Trophoblast cell (in vitro differentiated cells and primary cell): ENCODE results near the gene WDR77.

ENCODE experiments used
- DNase-seq, 2 donors: peaks; one replicate each; pipeline ENCODE4 v3.0.0-alpha.2; 2016
- H2AFZ ChIP-seq: 2 replicates; pipeline ENCODE4 v1.6.1; 2013; ENCODE audit warnings: low read length, moderate library complexity, mild to moderate bottlenecking; ENCODE audit not compliant: insufficient read depth, poor library complexity
- H2AK5ac ChIP-seq: 2 replicates; pipeline ENCODE4 v1.6.1; 2013; ENCODE audit warnings: mild to moderate bottlenecking, low read length
- H2BK120ac ChIP-seq: 2 replicates; pipeline ENCODE4 v1.6.1; 2013; ENCODE audit warnings: low read length, mild to moderate bottlenecking, moderate library complexity; ENCODE audit not compliant: insufficient read depth, poor library complexity
- H2BK12ac ChIP-seq: 2 replicates; pipeline ENCODE4 v1.6.1; 2013; ENCODE audit warnings: mild to moderate bottlenecking, low read length, moderate library complexity
- H2BK5ac ChIP-seq: 2 replicates; pipeline ENCODE4 v1.6.1; 2013; ENCODE audit warnings: low read length, low read depth, moderate library complexity, mild to moderate bottlenecking; ENCODE audit not compliant: poor library complexity
- H3K14ac ChIP-seq: 2 replicates; pipeline ENCODE4 v1.6.1; 2013; ENCODE audit warnings: mild to moderate bottlenecking, low read length
- H3K18ac ChIP-seq: 2 replicates; pipeline ENCODE4 v1.6.1; 2013; ENCODE audit warnings: mild to moderate bottlenecking, low read length
- H3K23ac ChIP-seq: 2 replicates; pipeline ENCODE4 v1.6.1; 2013; ENCODE audit warnings: low read length
- H3K27ac ChIP-seq: 2 replicates; pipeline ENCODE4 v1.5.1; 2013; ENCODE audit warnings: low read depth, mild to moderate bottlenecking, inconsistent platforms, low read length, moderate library complexity
- H3K27me3 ChIP-seq: 2 replicates; pipeline ENCODE4 v1.6.1; 2013; ENCODE audit warnings: inconsistent platforms, mild to moderate bottlenecking, low read length, moderate library complexity; ENCODE audit not compliant: insufficient read depth
- H3K36me3 ChIP-seq, 2 experiments: 1 replicate in 1 of 2; 2 replicates in 1 of 2; pipeline ENCODE4 v1.6.1; 2013; ENCODE audit warnings: low read length in 2 of 2, mild to moderate bottlenecking in 2 of 2, moderate library complexity in 1 of 2; ENCODE audit not compliant: insufficient read depth in 2 of 2, control insufficient read depth in 1 of 2
- H3K4ac ChIP-seq: 2 replicates; pipeline ENCODE4 v1.6.1; 2013; ENCODE audit warnings: low read depth, mild to moderate bottlenecking, low read length, moderate library complexity
- H3K4me1 ChIP-seq, 2 experiments: 1 replicate in 1 of 2; 2 replicates in 1 of 2; pipeline ENCODE4 v1.6.1; 2013; ENCODE audit warnings: low read length in 2 of 2, mild to moderate bottlenecking in 2 of 2, moderate library complexity in 1 of 2; ENCODE audit not compliant: insufficient read depth in 2 of 2, control insufficient read depth in 1 of 2
- H3K4me2 ChIP-seq: 2 replicates; pipeline ENCODE4 v1.6.1; 2013; ENCODE audit warnings: inconsistent platforms, mild to moderate bottlenecking, low read length, moderate library complexity
- H3K4me3 ChIP-seq: 2 replicates; pipeline ENCODE4 v1.5.1; 2013; ENCODE audit warnings: mild to moderate bottlenecking, low read depth, low read length, inconsistent platforms
- H3K79me1 ChIP-seq: one replicate; pipeline ENCODE4 v1.6.1; 2013; ENCODE audit warnings: low read length
- H3K79me2 ChIP-seq: 2 replicates; pipeline ENCODE4 v1.6.1; 2013; ENCODE audit warnings: low read length, mild to moderate bottlenecking; ENCODE audit not compliant: control insufficient read depth, insufficient read depth, poor library complexity
- H3K9ac ChIP-seq: 2 replicates; pipeline ENCODE4 v1.6.1; 2013; ENCODE audit warnings: mild to moderate bottlenecking, low read length
- H3K9me3 ChIP-seq: 2 replicates; pipeline ENCODE4 v1.6.1; 2013; ENCODE audit warnings: low read depth, mild to moderate bottlenecking, control low read depth, inconsistent platforms, low read length; ENCODE audit not compliant: insufficient read depth
- H4K12ac ChIP-seq: 2 replicates; pipeline ENCODE4 v1.6.1; 2013; ENCODE audit warnings: low read depth, mild to moderate bottlenecking, low read length, moderate library complexity
- H4K8ac ChIP-seq: 2 replicates; pipeline ENCODE4 v1.6.1; 2013; ENCODE audit warnings: low read depth, mild to moderate bottlenecking, low read length, moderate library complexity
- H4K91ac ChIP-seq: one replicate; pipeline ENCODE4 v1.6.1; 2013; ENCODE audit warnings: low read depth, mild to moderate bottlenecking, low read length, moderate library complexity
- WGBS: extraction: QIAGEN DNeasy Blood & Tissue Kit; methylation state at CpG from one replicate; pipeline ENCODE4 v1.1.7; 2013; ENCODE audit warnings: missing lambda C conversion rate; ENCODE audit not compliant: insufficient read length, insufficient coverage; ENCODE audit errors: extremely low coverage; 5-methylcytosine and 5-hydroxymethylcytosine counted together

The WDR77 gene

DNA sequence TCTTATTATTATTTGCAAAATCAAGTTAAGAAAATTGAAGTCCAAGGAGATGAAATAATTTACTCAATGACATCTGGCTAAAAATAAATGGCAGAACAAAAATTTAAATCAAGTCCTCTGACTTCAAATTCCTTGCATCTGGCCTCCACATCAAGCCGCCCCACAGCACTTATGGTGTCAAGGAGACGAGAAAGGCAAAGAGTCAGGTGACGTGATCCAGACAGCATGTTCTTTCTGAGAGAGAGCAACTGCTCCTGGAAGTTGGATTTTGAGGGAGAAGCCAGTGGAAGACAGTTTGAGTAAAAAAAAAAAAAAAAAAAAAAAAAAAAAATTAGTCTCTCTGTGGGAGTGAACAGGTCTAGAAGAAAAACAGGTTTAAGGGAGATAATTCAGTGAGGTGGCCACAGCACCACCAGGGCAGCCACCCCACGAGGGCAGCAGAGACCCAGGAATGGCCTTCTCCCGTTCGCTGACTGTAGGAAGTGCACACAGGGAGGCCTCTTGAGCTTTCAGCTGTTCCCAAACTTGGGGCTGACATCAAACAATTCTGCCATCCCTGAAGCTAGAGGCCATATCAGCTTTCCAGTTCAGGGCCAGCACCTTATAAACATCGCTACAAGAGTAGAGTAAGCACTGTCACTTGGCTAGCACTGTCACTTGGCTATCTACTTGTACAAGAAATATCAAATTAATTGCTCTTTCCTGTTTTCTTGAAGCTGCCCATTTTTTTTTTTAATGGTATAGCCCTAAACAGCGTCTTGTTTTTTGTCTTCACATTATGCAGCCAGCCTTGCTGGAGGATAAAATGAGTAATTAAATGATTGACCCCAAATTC, 32.5 kb upstream of the WDR77 start:
- no peaks in the 10 kb centered on the region for H3K36me3 ChIP-seq
- no CpG with 5 or more reads among the region's 8 CpGs for WGBS

DNA sequence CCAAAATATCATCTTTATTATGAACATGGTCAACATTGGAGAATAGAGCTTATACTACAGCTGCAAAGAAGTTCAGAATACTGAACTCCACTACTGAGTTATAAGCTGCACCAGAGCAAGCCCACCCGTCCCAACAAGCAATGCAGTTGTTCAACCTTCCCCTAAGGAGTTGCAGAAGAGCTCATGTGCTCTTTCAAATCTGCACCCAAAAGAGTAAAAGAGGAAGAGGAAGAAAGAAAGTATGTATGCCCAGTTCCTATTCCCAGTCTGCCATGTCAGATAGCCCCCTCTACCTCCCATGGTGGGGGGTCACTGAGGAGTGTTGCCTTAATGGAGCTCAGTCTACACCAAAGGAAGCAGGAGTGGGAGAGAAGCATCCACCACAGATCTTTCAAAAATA, 31.6 kb upstream of the WDR77 start:
- WGBS, result no CpG with 5 or more reads among the region's 1 CpG

More for the DNA sequence above, 32.5 kb upstream of the WDR77 start:
- no peaks in the 10 kb centered on the region for H3K79me2 ChIP-seq
- H2BK5ac ChIP-seq, result no peak overlapping the region
- H3K4me3 ChIP-seq, result no peak overlapping the region
- no peaks in the 10 kb centered on the region for H3K27me3 ChIP-seq
- no peak overlapping the region for H2AK5ac ChIP-seq
- no peak overlapping the region for H4K12ac ChIP-seq
- no peak overlapping the region for H4K91ac ChIP-seq
- H3K4me2 ChIP-seq, result no peak overlapping the region
- DNase-seq, result peak; percentile 27 to 57
- H3K23ac ChIP-seq, result no peak overlapping the region
- no peak overlapping the region for H3K18ac ChIP-seq
- no peak overlapping the region for H2AFZ ChIP-seq
- no peak overlapping the region for H3K9ac ChIP-seq
- H3K4ac ChIP-seq, result no peak overlapping the region
- H2BK120ac ChIP-seq, result no peak overlapping the region
- H3K4me1 ChIP-seq, result no peaks in the 10 kb centered on the region
- no peaks in the 10 kb centered on the region for H3K79me1 ChIP-seq
- no peak overlapping the region for H3K14ac ChIP-seq
- H3K9me3 ChIP-seq, result no peaks in the 10 kb centered on the region
- H4K8ac ChIP-seq, result no peak overlapping the region
- H2BK12ac ChIP-seq, result no peak overlapping the region
- no peak overlapping the region for H3K27ac ChIP-seq

DNA sequence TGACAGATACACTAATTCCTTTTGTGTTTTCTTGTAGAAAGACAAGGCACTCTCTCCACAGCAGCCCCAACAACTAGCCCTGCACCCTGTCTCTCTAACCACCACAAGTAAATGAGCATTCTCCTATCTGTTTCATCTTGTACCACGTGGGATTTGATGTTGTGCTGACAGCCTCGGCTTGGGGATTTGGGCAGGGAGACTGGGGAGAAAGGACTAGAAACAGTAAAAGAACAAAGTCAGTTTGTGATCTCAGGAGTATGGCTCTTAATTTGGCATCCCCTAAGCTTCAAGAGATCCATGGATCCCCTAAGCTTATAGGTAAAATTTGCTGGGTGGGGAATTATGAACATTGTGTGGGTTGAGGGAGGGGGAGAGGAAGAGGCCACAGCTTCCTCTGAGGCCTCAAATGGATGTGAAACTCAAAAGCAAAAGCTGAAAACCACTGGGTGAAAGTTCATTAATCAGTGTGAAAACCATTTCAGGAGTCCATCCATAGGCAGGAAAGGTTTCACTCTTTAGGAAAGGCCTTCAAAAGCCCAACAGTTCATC, 27.8 kb upstream of the WDR77 start:
- Histone ChIP-seq H3K9me3 (no peaks in the 10 kb centered on the region), H3K23ac (no peak overlapping the region), H3K4ac (no peak overlapping the region), H3K4me2 (no peak overlapping the region), H4K12ac (no peak overlapping the region), H3K14ac (no peak overlapping the region), H2BK5ac (no peak overlapping the region), H2AFZ (no peak overlapping the region), H3K79me1 (no peaks in the 10 kb centered on the region), H3K9ac (no peak overlapping the region), H3K4me3 (no peak overlapping the region), H2BK120ac (no peak overlapping the region), H2AK5ac (no peak overlapping the region), H3K27ac (no peak overlapping the region), H3K27me3 (no peaks in the 10 kb centered on the region), H2BK12ac (no peak overlapping the region), H3K36me3 (no peaks in the 10 kb centered on the region), H3K18ac (no peak overlapping the region), H4K8ac (no peak overlapping the region), H4K91ac (no peak overlapping the region), H3K79me2 (no peaks in the 10 kb centered on the region), H3K4me1 (peaks cover 0 to 3% of the 10 kb centered on the region in 2 experiments)
- no peak for DNase-seq
- no CpG with 5 or more reads among the region's 2 CpGs for WGBS

More for the DNA sequence above, 31.6 kb upstream of the WDR77 start:
- H2AK5ac ChIP-seq, result no peak overlapping the region
- H3K79me1 ChIP-seq, result no peaks in the 10 kb centered on the region
- no peak for DNase-seq
- no peak overlapping the region for H2BK120ac ChIP-seq
- H3K79me2 ChIP-seq, result no peaks in the 10 kb centered on the region
- no peak overlapping the region for H2BK5ac ChIP-seq
- no peak overlapping the region for H3K27ac ChIP-seq
- H4K12ac ChIP-seq, result no peak overlapping the region
- H3K18ac ChIP-seq, result no peak overlapping the region
- H3K14ac ChIP-seq, result no peak overlapping the region
- no peaks in the 10 kb centered on the region for H3K27me3 ChIP-seq
- H3K9ac ChIP-seq, result no peak overlapping the region
- no peaks in the 10 kb centered on the region for H3K36me3 ChIP-seq
- H3K4ac ChIP-seq, result no peak overlapping the region
- H3K9me3 ChIP-seq, result no peaks in the 10 kb centered on the region
- H4K91ac ChIP-seq, result no peak overlapping the region
- peaks cover 0 to 3% of the 10 kb centered on the region in 2 experiments for H3K4me1 ChIP-seq
- no peak overlapping the region for H2AFZ ChIP-seq
- H3K4me3 ChIP-seq, result no peak overlapping the region
- H3K4me2 ChIP-seq, result no peak overlapping the region
- no peak overlapping the region for H2BK12ac ChIP-seq
- no peak overlapping the region for H4K8ac ChIP-seq
- no peak overlapping the region for H3K23ac ChIP-seq

DNA sequence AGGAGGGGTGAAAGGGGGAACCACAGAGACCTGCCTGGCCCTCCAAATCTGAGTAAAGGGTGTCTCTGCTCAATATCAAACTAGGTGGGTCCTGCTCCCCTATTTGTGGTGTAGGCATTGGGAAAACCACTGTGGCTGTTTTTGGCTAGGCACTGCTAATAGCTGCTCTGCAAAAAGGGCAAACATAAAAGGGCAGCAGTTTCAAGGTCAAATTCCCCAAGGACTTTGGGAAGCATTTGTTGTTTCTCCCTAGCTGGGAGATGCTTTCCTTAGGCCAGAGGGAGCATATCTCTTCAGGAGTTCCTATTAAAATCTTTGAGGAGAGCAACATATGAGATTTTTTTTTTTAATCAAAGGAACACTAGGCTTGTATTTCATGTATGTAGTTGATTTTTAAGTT, 27.2 kb upstream of the WDR77 start:
- no peak overlapping the region for H4K91ac ChIP-seq
- no peaks in the 10 kb centered on the region for H3K36me3 ChIP-seq
- no peak overlapping the region for H3K18ac ChIP-seq
- H4K8ac ChIP-seq, result no peak overlapping the region
- H3K23ac ChIP-seq, result no peak overlapping the region
- H2BK5ac ChIP-seq, result no peak overlapping the region
- no peak overlapping the region for H2AK5ac ChIP-seq
- H3K4ac ChIP-seq, result no peak overlapping the region
- H3K27me3 ChIP-seq, result no peaks in the 10 kb centered on the region
- H3K79me2 ChIP-seq, result no peaks in the 10 kb centered on the region
- H3K14ac ChIP-seq, result no peak overlapping the region
- H3K9ac ChIP-seq, result no peak overlapping the region
- H3K4me2 ChIP-seq, result no peak overlapping the region
- H3K79me1 ChIP-seq, result no peaks in the 10 kb centered on the region
- peaks cover 0 to 3% of the 10 kb centered on the region in 2 experiments for H3K4me1 ChIP-seq
- H2BK12ac ChIP-seq, result no peak overlapping the region
- DNase-seq, result no peak
- no peak overlapping the region for H2AFZ ChIP-seq
- H3K4me3 ChIP-seq, result no peak overlapping the region
- H4K12ac ChIP-seq, result no peak overlapping the region
- no peaks in the 10 kb centered on the region for H3K9me3 ChIP-seq
- no peak overlapping the region for H3K27ac ChIP-seq
- no peak overlapping the region for H2BK120ac ChIP-seq
